IPS-18c (cell line): ENCODE results near the gene LGALS7.
A peak's percentile ranks its signal among the peaks of the same experiment; 100 is the strongest.

Source experiments
- H3K4me3 ChIP-seq: 2 replicates; pipeline ENCODE4 v1.7.0; 2013; ENCODE audit warnings: low read depth, mild to moderate bottlenecking, low read length, moderate library complexity; ENCODE audit not compliant: insufficient read depth
- H3K9me3 ChIP-seq: one replicate; pipeline ENCODE4 v1.6.1; 2013; ENCODE audit warnings: mild to moderate bottlenecking, low read length, moderate library complexity; ENCODE audit not compliant: control insufficient read depth, insufficient read depth

Gene LGALS7

DNA sequence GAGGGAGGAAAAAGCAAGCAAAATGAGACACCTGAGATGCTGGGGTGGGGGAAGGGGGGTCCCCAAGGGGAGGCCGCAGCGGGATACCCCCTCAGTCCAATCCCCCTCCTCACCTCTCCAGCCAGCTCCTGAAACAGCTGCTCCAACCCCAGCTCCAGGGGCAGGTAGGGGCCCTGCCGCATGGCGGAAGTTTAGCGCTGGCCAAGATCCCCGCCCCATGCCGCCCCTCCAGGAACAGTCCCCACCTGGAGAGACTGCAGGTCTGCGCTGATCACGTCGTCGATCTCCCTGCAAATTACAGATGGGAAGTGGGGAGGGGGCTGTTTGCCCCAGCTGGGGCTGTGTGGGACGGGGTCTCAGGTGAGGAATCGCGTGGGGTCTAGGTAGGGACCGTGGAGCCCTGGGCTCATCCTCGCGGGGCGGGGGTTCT, 38.0 kb downstream of the LGALS7 start:
- Histone ChIP-seq H3K9me3 (no peaks in the 10 kb centered on the region), H3K4me3 (peak overlapping the region; percentile 46)

DNA sequence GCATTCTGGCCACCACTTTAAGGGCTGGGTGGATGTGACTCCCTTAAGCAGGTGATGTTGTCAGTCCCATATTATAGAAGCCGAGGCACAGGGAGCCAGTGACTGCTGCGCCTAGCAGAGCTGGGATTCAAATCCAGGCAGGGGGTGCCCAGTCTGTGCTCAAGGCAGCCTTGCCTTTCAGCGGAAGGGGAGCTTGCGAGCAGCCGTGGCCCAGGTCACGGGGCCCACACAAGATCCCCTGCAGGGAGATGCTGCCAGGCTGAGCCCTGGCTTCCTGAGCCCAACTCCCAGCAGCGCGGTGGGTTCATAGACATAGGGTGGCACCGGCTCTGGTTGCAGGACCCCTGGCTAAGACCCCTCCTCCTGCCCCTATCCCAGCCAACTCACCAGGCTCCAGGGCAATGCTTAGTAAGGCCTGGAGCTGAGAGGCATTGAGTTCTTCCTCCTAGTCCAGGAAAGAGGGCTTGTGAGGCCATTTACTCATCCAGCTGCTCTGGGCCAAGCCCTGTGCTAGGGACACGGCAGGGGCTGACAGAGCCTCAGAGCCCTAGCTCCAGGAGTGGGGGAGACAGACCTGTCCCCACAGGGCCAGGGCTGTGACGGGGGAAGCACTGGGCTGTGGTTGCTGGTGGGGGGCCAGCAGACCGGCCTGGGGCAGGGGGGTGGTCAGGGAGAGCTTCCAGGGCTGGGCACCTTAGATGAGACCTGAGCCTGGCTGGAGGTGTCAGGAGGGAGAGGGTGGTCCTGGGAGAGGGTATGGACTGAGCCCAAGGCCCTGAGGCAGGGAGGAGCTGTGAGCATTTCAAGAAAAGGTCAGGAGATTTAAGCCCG, 38.7 kb downstream of the LGALS7 start:
- peak overlapping the region; percentile 46 for H3K4me3 ChIP-seq
- no peaks in the 10 kb centered on the region for H3K9me3 ChIP-seq

DNA sequence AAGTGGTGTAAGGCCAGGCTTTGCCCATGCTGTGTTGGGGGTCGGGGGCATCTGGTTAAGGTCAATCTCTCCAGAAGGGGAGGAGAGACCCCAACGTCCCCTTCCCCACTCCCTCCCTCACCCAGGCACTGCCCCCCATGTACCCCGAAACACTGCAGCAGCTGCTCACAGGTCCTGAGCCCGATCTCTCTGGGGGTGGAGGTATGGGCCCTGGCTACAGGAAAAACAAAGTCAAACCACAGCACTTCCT, 39.2 kb downstream of the LGALS7 start:
- H3K9me3 ChIP-seq = no peaks in the 10 kb centered on the region
- no peak overlapping the region for H3K4me3 ChIP-seq

DNA sequence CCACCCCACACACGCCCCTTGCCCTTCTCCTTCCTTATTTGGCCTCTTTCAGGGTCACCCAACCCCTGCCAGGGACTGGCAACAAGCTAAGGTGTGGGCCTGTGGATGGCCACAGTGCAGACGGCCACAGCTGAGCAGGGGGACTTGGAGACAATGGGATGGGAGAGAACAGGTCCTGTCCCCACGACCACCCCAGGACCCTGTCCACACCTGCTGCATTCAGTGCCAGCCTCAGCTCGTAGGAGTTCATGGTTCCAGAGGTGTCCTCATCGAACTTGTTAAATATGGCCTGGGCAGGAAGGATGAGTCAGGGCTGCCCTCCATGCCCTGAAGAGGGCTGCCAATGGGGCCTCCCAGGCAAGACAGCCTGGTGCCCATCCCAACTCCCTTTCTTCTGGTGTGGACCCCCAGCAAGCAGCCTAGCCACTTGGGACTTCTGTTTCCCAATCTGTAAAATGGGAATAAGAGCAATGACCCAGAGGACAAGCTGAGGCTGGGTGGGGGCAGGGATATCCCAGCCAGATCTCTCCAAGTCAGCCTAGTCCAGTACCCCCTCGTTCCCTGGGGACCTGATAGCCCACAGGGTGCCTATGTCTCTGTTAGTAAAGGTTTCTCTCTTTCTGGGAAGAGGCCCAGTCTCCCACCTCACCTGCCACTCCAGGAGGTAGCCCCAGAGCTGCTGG, 39.7 kb downstream of the LGALS7 start:
- H3K4me3 ChIP-seq = no peak overlapping the region
- no peaks in the 10 kb centered on the region for H3K9me3 ChIP-seq

DNA sequence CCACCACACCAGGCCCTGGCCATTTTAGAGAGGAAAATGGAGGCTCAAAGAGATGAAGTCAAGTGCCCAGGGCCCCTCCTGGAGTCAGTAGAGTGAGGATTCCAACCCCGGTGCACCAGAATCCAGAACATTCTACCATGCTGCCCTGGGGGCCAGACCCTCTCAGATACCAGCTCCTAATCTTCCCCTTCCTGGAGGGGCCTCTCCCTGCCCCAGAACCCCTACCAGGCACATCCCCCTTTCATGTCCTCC, 40.1 kb downstream of the LGALS7 start:
- no peak overlapping the region for H3K4me3 ChIP-seq
- H3K9me3 ChIP-seq = no peaks in the 10 kb centered on the region

DNA sequence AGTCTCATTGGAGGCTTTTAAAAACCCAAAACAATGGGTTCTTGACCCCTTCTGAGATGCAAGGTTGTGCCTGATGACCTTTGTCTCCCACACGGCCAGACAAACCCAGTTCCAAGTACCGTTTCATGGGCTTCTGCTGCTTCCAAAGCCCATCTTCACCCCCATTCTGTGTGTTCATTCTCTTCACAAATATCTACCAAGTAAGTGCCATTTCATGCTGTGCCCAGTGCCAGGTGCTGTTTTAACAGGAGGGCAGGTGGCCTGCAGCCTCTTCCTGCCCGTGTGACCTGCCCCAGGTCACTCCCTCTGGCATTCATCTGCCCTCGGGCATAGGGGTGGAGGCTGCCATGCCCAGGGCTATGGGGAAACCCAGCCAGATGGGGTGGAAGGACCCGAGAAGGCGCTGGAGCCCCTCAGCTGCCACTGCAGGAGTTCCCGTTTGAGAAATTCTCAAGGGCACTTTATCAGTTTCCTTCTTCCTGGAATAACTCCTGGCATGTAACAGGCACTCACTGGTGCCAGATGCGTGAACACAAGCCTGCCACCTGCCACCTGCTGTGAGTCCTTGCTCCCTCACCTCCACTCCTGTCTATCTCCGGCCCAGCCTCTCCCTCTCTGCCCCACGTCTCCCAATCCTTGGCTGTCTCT, 41.5 kb downstream of the LGALS7 start:
- H3K4me3 ChIP-seq = no peak overlapping the region
- H3K9me3 ChIP-seq = no peaks in the 10 kb centered on the region

DNA sequence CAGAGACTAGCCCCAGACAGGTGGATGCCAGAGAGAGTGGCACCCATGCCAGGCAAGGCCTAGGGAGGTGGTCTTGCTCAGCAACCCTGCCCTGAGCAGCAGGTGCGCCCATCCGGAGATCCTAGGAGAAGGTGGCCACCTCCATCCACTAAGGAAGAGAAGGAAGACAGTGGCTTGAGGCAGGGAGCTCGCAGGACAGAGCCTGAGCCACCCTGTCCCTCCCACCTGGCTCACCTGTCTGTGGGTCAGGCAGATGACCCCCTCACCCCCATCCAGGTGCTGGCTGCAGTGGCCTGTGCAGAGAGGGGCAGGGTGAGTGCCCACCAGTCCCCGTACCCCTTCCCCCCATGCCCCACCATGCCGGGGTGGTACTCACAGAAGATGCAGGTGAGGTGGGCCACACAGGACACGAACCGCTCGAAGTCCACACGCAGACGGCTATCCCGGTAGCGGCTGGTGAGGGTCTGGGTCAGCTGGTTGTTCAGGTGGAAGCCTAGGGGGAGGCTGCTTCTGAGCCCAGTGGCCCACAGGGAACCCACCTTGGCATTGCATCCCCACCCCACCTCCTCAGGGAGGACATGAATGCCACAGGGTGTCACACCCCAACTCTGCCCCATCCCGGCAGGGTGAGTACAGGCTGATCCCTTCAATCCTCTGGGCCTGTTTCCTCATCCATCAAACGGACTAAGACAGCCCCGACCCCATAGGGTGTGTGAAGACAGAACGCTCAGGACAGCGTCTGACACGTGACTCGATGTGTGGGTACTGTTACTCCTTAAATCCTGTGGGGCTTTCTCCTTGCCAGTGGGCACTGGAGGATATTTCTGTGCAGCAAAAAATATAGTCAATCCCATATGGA, 42.4 kb downstream of the LGALS7 start:
- Histone ChIP-seq H3K9me3 (no peaks in the 10 kb centered on the region), H3K4me3 (no peak overlapping the region)

DNA sequence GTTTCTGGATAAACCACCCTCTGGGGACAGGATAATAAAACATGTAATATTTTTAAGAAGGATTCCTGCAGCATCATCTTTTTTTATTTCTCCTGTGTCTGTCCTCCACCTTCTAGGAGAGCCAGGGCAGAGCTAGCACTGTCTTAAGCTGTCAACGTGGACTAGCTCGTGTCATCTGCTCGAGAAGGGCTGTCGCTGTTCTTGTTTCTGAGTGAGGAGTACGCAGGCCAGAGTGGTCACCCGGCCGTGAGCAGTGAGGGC, 42.9 kb downstream of the LGALS7 start:
- H3K4me3 ChIP-seq = no peak overlapping the region
- H3K9me3 ChIP-seq = no peaks in the 10 kb centered on the region

DNA sequence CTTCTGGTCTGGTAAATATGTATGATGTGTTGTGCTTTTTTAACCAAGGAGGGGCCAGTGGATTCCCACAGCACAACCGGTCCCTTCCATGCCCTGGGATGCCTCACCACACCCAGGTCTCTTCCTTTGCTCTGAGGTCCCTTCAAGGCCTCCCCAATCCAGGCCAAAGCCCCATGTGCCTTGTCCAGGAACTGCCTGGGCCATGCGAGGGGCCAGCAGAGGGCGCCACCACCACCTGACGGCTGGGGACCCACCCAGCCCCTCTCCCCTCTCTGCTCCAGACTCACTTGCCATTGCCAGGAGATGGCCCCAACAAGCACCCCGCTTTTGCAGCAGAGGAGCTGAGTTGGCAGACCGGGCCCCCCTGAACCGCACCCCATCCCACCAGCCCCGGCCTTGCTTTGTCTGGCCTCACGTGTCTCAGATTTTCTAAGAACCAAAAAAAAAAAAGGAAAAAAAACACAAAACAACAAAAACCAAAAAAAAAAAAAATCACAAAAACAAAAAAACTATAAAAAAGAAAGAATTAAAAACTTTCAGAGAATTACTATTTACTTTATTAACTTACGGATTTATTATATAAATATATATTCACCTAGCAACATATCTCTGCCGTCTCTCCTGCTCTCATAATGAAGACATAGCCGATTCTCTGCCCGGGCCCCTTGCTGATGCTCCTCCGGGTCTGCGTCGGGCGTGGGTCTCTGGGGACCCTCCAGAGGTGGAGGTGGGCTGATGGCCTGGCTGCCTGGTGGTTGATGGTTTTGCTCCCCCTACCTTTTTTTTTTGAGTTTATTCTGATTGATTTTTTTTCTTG, 43.5 kb downstream of the LGALS7 start:
- H3K4me3 ChIP-seq = no peak overlapping the region
- no peaks in the 10 kb centered on the region for H3K9me3 ChIP-seq

DNA sequence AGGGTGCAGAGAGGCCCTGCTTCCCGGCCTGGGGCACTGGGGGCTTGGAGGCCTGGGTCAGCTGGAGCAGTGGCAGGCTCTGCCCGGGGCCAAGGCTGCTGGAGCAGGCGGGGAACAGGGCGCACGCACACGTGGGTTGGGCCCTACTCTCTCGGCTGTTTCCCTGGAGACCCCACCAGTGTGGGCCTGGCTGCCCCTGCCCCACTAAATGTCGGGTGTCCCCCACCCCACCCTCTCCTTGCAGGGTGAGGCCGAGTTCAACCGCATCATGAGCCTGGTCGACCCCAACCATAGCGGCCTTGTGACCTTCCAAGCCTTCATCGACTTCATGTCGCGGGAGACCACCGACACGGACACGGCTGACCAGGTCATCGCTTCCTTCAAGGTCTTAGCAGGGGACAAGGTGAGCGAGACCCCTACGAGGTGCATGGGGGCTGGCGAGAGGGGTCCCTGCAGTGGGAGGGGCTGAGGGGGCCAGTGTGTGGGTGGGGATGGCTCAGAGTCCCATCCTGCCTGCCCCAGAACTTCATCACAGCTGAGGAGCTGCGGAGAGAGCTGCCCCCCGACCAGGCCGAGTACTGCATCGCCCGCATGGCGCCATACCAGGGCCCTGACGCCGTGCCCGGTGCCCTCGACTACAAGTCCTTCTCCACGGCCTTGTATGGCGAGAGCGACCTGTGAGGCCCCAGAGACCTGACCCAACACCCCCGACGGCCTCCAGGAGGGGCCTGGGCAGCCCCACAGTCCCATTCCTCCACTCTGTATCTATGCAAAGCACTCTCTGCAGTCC, 44.4 kb downstream of the LGALS7 start:
- no peaks in the 10 kb centered on the region for H3K9me3 ChIP-seq
- H3K4me3 ChIP-seq = no peak overlapping the region

DNA sequence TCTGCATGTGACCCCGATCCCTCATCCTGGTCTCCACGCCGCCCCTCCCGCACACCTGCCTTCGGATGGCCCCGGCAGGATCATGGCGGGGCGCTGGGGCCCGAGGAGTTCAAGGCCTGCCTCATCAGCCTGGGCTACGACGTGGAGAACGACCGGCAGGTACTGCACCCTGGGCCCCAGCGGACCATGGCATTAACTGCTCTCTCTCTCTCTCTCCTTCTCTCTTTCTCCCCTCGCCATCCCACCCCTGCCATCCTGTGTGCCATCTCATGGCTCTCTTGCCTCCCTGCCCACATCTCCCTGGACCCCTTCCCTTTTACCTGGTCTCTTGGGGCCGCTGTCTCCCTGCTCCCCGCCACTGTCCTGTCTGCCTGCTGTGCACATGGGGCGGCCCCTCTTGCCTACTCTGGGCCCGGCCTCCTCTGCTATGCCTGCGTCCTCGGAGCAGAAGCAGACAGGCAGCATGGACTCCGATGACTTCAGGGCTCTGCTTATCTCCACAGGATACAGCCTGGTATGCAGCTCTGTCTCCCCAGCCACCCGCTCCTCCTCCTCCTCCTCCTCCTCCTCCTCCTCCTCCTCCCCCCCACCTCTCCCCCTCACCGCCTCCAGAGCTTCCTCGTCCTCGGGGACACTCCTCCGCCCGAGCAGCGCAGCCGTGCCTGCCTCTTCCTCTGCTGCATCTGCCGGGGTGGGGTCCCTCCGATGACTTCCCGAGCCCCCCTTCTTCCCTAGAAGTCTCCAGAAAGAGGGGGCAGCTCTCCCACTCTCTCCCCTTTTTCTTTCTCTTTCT, 45.3 kb downstream of the LGALS7 start:
- Histone ChIP-seq H3K9me3 (no peaks in the 10 kb centered on the region), H3K4me3 (no peak overlapping the region)

DNA sequence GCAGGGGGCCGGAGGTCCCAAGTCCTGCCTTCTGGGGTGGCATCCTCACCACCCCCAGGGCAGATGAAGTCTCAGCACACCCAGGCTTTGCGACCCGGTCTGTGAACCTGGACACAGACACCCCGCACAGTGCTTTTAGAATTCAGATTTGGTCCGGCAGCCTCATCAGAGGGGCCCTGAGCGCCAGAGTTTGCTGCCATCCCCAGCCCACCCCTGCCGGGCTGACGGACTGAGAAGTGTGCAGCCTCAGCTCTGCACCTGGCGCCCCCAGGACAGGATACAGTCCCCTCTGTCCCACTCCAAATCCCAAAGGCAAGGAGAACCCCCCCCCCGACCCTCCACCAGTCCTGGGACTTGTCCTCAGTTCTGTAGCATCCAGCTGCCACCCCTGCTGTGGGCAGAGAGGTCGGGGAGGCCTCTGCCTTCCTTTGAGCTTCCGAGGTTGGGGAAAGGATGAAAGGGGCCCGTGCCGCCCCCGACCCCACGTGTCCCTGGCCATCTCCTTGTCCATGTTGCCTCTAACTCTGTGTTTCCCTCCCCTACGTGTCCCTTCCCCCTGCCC, 45.9 kb downstream of the LGALS7 start:
- H3K9me3 ChIP-seq = no peaks in the 10 kb centered on the region

DNA sequence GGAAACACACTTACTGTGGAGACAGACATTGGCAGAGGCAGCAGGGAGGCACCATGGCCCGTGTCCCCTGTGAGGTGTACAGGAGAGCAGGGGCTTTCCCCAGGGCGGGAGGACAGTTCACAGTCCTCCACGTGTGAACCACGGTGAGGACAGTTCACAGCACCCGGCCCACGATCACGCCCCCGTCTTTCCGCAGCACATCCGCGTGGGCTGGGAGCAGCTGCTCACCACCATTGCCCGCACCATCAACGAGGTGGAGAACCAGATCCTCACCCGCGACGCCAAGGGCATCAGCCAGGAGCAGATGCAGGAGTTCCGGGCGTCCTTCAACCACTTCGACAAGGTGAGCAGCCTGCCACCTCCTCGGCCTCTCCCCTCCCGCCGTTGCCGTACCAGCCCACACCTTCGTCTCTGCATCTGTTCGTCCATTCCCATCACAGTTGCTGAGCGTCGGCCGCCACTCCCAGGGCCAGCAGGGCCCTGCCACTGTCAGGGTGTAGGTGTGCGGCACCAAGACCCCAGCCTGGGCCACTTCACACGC, 46.5 kb downstream of the LGALS7 start:
- Histone ChIP-seq H3K9me3 (no peaks in the 10 kb centered on the region), H3K4me3 (no peak overlapping the region)

More for the DNA sequence above, 45.9 kb downstream of the LGALS7 start:
- no peak overlapping the region for H3K4me3 ChIP-seq

DNA sequence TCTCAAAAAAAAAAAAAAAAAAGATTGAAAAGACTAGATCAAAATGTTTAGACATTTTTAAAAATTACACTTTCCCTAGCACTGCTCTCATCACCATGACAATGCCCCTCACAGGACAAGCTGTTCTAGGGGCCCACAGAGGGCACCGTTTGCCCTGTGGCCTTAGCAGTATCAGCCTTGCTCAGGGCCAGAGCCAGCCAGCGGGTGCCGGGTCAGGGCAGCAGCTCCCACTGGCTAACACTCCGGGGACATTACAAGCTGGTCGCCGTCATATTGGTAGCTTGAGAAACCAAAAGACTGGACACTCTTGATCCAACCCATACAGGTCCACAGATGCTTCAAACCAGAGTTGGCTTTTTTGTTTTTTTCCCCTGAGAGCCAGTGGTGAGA, 47.0 kb downstream of the LGALS7 start:
- H3K4me3 ChIP-seq = no peak overlapping the region
- no peaks in the 10 kb centered on the region for H3K9me3 ChIP-seq

DNA sequence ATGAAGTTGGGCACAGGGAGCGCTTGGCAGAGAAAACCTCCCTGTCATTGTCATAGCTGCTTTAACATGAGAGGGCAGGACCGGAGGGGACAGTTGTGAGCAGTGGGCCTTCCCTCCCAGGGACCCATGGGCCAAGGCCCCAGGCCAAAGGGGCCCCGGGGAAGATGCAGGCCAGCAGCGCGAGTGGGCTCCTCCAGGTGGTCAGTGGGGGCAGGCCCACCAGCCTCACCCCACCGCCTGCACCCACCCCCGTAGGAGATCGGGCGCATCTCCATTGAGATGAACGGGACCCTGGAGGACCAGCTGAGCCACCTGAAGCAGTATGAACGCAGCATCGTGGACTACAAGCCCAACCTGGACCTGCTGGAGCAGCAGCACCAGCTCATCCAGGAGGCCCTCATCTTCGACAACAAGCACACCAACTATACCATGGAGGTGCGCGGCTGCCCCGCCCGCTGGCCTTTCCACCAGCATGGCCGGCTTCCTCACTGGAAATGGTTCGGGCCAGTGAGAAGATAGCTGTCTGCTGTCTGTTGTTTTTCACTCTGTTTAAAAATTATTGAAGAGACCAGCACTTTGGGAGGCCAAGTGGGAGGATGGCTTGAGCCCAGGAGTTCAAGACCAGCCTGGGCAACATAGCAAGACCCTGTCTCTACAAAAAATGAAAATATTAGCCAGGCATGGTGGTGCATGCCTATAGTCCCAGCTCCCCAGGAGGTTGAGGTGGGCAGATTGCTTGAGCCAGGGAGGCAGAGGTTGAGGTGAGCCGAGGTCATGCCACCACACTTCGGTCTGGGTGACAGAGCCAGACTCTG, 47.6 kb downstream of the LGALS7 start:
- Histone ChIP-seq H3K4me3 (no peak overlapping the region), H3K9me3 (no peaks in the 10 kb centered on the region)
